ENCODE results near the gene ABCA7.

GRCh38 chr19:1113030-1113985 lies 73.4 kb downstream of the ABCA7 start:
- TF ChIP-seq CTCF (IDR thresholded peaks at IDR 0.05; ENCODE audit: low read depth, low read length) = peak; percentile 53
- no peak for TF ChIP-seq POLR2A (IDR thresholded peaks at IDR 0.05; ENCODE audit: extremely low read depth, insufficient read length)

Measured in NB4 (cell line).